ENCODE data around the gene RPL15. TPM values are rescaled to one million over a fixed set of nuclear protein-coding genes. Genes with fewer than 3 reads are reported as not detected.

RPL15 gene
- total RNA-seq, 4 donors from 2014 or later: 1,369 to 2,694 (median 1,710) TPM

- TF ChIP-seq CTCF (IDR thresholded peaks at IDR 0.05; ENCODE audit: low read depth): no peak
Observed at GRCh38 chr3:23885210-23885609, 31.7 kb upstream of the RPL15 start.

GRCh38 chr3:23886311-23886710 is 30.6 kb upstream of the RPL15 start:
- TF ChIP-seq CTCF (IDR thresholded peaks at IDR 0.05; ENCODE audit: low read depth): no peak

GRCh38 chr3:23888617-23889228 is 28.2 kb upstream of the RPL15 start:
- TF ChIP-seq CTCF (IDR thresholded peaks at IDR 0.05; ENCODE audit: low read depth): no peak

GRCh38 chr3:23889386-23889785 is 27.5 kb upstream of the RPL15 start:
- no peak for TF ChIP-seq CTCF (IDR thresholded peaks at IDR 0.05; ENCODE audit: low read depth)

GRCh38 chr3:23889950-23890349 is 27.0 kb upstream of the RPL15 start:
- TF ChIP-seq CTCF (IDR thresholded peaks at IDR 0.05; ENCODE audit: low read depth): no peak

- no peak for TF ChIP-seq CTCF (IDR thresholded peaks at IDR 0.05; ENCODE audit: low read depth)
Observed at GRCh38 chr3:23894254-23895061, 22.5 kb upstream of the RPL15 start.

- TF ChIP-seq CTCF (IDR thresholded peaks at IDR 0.05; ENCODE audit: low read depth): no peak
Observed at GRCh38 chr3:23895181-23895580, 21.8 kb upstream of the RPL15 start.

Data from subcutaneous adipose tissue (tissue), 4 donors.